Fibroblast of pulmonary artery (primary cell): Measurements from ENCODE around the gene APOA4.
A peak's percentile ranks its signal among the peaks of the same experiment; 100 is the strongest.

ENCODE experiments used
- DNase-seq: peaks from one replicate; pipeline ENCODE4 v3.0.0-alpha.2; 2010; ENCODE audit warnings: low read depth
- H3K4me3 ChIP-seq: replicated peaks from 2 replicates; pipeline ENCODE4 v1.5.1; 2011; ENCODE audit warnings: low read depth, mild to moderate bottlenecking, control low read depth, low read length, moderate library complexity
- TF ChIP-seq, protein P1 (sequence below): IDR thresholded peaks from 2 replicates; pipeline ENCODE4 v1.5.1; 2011; ENCODE audit warnings: mild to moderate bottlenecking, control low read depth, low read length, inconsistent platforms; ENCODE audit errors: missing control alignments

The APOA4 gene

DNA sequence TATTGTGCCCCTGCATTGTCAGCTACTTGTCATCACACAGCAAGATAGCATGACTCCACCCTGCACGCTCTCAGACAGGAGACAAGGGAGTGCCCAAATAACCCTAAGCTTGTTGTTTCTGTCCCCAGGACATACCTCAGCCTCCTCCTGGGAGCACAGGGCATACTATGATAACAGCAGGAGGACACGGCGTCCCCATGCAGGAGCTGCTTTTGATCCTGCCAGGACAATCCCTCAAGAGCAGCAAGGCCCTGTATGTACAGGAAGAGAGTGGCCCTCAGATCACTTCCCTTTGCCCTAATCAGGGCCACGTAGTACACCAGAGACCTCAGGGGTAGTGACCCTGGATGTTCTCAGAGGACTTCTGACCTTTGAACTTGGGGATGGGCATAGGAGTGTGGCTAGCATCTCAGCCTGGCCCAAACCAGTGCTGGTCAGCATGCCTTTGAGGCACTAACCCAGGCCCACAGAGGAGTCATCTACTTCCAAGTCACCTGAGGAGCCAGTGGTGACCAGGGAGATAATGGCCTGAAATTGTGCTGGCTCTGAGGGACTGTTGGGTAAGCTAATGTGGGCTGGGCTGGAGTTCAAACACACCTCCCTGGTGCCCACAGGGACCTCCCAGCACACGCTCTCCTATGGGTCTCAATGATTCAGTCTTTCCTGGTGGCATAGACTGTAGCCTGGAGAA lies 9.2 kb downstream of the APOA4 start:
- TF ChIP-seq, protein P1, sequence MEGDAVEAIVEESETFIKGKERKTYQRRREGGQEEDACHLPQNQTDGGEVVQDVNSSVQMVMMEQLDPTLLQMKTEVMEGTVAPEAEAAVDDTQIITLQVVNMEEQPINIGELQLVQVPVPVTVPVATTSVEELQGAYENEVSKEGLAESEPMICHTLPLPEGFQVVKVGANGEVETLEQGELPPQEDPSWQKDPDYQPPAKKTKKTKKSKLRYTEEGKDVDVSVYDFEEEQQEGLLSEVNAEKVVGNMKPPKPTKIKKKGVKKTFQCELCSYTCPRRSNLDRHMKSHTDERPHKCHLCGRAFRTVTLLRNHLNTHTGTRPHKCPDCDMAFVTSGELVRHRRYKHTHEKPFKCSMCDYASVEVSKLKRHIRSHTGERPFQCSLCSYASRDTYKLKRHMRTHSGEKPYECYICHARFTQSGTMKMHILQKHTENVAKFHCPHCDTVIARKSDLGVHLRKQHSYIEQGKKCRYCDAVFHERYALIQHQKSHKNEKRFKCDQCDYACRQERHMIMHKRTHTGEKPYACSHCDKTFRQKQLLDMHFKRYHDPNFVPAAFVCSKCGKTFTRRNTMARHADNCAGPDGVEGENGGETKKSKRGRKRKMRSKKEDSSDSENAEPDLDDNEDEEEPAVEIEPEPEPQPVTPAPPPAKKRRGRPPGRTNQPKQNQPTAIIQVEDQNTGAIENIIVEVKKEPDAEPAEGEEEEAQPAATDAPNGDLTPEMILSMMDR: no peak
- peak; percentile 33 for DNase-seq
- H3K4me3 ChIP-seq: no peak overlapping the region

DNA sequence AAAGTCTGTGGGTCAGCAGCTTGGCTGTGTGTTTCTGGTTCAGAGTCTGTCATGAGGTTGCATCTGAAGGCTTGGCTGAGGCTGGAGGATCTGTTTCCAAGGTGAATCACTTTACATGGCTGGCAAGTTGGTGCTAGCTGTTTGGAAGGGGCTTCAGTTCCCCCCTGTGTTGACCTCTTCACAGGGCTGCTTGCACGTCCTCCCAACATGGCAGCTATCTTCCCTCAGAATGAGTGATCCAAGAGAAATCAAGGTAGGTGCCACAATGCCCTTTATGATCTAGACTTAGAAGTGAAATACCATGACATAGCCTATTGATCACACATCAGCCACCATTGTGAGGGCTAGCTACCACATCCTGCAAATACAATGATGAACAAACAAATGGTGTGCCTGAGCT lies 9.9 kb downstream of the APOA4 start:
- no peak overlapping the region for H3K4me3 ChIP-seq
- DNase-seq: no peak
- TF ChIP-seq, protein P1: no peak

DNA sequence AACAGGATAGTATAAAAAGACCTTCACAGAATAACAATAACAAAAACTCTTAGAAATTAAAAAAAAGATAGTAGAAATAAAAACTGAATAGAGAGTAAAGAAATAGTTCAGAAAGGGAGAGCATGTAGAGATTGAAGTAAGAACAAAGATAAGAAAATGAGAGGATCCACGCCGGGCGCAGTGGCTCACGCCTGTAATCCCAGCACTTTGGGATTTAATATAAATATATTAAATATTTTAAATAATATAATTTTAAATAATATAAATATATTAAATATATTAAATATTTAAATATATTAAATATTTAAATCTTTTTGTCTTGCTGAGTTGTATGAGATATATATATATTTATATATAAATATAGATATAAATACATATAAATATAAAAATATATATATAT lies 11.0 kb downstream of the APOA4 start:
- TF ChIP-seq, protein P1: no peak
- no peak overlapping the region for H3K4me3 ChIP-seq
- DNase-seq: no peak

DNA sequence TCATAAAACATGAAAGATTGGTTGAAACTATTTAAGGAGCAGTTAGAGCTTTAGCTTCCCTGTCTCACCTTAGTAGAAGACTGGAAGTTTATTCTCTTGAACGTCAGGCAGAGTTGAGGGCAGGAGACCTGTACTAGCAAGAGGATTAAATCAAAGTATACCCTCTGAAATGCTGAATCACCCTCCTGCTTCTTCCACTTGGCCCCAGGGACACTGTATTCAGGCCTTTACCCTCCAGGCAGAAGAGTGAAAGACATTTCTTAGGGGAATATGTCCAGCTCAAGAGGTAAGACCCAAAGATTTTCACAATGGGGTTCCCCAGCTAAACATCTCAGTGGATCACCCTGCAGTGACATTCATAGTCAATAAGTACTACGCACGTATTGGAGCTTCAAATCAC lies 11.9 kb downstream of the APOA4 start:
- DNase-seq: no peak
- TF ChIP-seq, protein P1: no peak

DNA sequence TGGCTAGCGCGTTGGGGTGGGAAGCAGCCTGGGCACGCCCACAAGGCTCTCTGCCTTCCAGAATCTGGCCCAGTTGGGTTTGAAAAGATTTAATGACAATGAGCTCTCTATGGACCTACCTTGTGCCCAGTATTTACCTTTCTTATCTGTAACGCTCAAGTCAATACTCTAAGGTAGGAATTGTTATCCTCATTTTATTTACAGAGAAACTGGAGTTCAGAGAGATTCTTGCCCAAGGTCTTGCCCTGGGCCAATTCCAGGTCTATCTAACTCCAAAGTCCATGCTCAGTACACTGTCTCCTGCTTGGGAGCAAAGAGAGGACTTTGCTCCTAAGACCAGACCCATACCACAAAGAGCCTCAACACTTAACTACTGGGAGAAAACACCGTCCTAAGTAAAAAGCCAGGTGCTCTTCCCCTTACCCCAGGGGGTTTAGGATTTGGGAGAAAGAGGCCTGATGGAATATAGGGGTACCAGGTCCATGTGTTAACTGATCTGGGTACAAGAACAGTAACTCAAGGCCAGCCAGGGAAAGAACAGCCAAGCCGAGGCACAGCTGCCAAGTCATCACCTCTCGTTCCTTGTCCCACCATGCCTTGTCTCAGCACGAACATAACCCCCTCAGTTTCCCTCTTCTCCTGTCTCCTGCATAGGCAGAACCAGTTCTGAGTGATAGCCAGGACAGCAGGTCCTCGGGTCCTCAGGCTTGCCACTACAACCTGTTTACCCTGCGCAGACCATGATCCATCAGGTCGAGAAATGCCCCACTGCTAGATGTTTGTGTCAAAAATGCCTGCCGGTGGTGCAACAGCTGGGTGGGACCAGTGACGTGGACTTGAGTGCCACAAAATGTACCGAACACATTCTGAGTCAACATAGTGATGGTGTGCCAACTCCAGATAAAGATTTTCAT lies 14.6 kb downstream of the APOA4 start:
- TF ChIP-seq, protein P1: no peak
- no peak overlapping the region for H3K4me3 ChIP-seq
- peak; percentile 94 for DNase-seq

More for the DNA sequence above, 11.9 kb downstream of the APOA4 start:
- H3K4me3 ChIP-seq: no peak overlapping the region

DNA sequence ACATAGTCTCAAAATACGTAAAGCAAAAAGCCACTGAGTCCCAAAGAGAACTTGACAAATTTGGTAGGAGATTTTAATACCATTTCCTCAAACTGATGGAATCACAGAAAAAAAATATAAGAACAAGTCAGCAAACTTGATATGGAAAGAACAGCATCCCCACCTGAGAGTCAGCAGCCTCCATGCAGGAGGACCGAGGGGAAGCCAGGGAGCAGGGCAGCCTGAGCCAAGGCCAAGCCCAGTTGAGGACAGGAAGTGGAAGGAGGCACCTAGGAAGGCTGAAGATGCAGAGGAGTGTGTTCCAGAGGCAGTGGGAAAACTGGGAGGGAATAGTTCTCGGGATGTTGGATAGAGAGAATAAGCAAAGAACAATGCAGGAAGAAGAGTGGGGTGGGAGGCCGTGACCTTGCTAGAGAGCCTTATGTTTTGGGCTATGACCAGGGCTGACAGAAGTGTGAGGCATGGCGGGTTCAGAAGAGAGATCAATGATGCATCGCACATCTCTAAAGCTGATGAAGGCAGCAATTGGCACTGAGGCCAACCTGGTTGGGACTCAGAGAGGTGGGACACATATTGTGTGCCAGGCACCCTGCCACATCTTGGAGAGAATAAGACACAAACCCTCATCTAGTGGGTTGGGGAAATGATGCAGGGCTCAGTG lies 15.4 kb downstream of the APOA4 start:
- H3K4me3 ChIP-seq: no peak overlapping the region
- TF ChIP-seq, protein P1: no peak
- DNase-seq: no peak
